ENCODE measurements around the gene CDC42BPB. TPM values are rescaled to one million over a fixed set of nuclear protein-coding genes. Genes with fewer than 3 reads are reported as not detected.

CDC42BPB gene
- total RNA-seq, 2 donors from 2014 or later = 68.0 to 83.4 TPM

DNA sequence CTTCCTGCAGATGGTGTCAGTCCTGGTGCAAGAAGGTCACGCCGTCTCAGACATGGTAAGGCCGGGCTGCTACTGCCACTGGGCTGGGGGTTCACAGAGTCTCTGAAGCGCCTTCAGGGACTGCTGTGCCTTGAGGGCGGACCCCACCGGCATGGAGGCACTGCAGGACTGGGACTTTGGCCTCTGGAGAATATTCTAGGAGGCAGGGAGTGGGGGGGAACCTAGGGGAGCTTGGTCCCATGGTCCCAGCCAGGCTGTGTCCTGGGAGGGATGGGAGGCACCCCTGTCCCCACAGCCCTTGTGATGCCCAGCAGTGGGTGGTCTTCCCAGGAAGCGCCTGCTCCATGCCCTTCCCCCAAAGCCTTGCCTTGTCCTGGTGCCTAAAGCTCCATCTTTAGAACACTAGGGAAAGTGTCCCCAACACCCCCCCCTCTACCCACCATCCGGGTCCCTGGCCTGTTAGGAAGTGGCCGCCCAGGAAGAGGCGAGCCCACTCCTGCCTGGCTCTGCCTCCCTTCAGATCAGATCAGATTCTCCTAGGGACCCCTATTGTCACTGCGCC is 133.3 kb downstream of the CDC42BPB start:
- Histone ChIP-seq H3K27me3 (peaks cover 10 to 23% of the 10 kb centered on the region in 2 donors), H3K27ac (no peak overlapping the region), H3K4me3 (no peak overlapping the region), H3K36me3 (no peaks in the 10 kb centered on the region), H3K4me1 (peaks cover 0 to 23% of the 10 kb centered on the region in 2 donors), H3K9me3 (no peaks in the 10 kb centered on the region)
- DNase-seq (ENCODE audit: low spot score) = no peak
- TF ChIP-seq, protein P1, sequence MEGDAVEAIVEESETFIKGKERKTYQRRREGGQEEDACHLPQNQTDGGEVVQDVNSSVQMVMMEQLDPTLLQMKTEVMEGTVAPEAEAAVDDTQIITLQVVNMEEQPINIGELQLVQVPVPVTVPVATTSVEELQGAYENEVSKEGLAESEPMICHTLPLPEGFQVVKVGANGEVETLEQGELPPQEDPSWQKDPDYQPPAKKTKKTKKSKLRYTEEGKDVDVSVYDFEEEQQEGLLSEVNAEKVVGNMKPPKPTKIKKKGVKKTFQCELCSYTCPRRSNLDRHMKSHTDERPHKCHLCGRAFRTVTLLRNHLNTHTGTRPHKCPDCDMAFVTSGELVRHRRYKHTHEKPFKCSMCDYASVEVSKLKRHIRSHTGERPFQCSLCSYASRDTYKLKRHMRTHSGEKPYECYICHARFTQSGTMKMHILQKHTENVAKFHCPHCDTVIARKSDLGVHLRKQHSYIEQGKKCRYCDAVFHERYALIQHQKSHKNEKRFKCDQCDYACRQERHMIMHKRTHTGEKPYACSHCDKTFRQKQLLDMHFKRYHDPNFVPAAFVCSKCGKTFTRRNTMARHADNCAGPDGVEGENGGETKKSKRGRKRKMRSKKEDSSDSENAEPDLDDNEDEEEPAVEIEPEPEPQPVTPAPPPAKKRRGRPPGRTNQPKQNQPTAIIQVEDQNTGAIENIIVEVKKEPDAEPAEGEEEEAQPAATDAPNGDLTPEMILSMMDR (IDR thresholded peaks at IDR 0.05) = no peak

DNA sequence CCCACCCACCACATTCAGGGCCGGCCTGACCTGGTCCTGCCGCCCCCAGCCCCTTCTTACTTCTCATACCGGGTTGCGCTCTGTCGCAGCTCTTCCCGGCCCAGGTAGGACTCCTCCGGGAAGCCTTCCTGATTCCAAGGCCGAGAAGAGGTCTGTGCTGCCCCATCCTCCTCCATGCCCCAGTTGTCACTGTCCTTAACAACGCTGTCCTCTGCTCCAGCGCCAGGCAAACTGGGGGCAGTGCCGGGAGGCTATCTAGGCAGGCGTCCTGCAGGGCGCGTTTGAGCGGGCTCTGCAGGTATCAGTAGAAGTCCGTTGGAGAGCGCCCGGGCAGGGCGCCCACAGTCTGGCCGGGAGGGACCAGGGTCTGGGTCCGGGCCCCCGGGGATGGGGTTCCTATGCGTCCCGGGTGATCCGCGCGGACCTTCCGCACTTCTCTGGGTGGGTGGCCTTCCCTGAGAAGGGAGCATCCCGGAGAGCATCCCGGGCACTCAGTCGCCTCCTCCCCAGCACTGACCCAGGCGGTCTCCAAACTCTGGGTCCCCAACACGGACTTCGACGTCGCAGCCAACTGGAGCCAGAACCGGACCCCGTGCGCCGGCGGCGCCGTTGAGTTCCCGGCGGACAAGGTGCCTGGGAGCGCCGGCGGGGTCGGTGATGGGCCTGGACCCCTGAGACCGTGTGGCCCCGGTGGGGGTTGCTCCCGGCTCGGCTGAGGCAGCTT is 134.0 kb downstream of the CDC42BPB start:
- peak overlapping the region in 1 of 2 donors; percentile 31 for H3K4me3 ChIP-seq
- TF ChIP-seq, protein P1 (IDR thresholded peaks at IDR 0.05) = no peak
- DNase-seq (ENCODE audit: low spot score) = no peak

DNA sequence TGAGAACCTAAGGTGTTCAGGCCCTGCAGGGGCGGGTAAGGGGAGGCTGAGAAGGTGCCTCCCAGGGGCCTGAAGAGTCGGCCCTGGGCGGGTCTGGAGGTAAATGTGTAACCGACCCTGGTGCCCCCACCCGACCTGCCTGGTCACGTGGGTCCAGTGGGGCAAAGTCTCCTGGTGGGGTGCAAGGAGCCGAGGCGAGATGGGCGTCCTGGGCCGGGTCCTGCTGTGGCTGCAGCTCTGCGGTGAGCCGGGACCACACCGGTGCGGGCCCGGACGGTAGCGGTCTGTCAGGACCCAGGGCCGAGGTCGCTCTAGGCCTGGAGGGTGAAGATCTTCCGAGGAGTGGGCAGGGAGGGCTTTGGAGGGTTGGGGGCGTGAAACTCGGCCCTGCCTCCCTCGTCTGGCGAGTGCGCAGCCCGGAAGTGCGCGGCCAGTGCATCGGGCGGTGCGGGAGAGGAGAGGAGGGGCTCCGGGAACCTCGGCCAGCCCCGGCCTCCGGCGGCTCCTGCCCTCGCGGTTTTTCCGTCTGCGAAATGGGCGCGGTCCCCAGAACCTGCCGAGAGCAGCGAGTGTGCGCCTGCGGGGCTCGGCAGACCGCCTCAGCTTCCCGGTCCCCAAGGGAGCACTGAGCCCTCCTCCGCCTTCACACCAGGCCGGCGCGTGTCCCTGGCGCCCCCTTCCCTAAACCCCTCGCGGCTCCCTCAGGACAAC is 134.7 kb downstream of the CDC42BPB start, which contains the start of gene AMN:
TSS of gene AMN (plus strand) at position 174 of the 711 bp plus-strand sequence. CDS start at position 200, 26 bp downstream.
- Histone ChIP-seq H3K4me3 (peak within 1 kb of the TSS in 1 of 2 donors; percentile 31), H3K4me1 (peaks cover 0 to 10% of the 10 kb centered on the region in 2 donors), H3K27me3 (peaks cover 5 to 15% of the 10 kb centered on the region in 2 donors), H3K36me3 (no peaks in the 10 kb centered on the region), H3K9me3 (no peaks in the 10 kb centered on the region), H3K27ac (no peak within 1 kb of the TSS)
- TF ChIP-seq, protein P1 (IDR thresholded peaks at IDR 0.05) = no peak
- no peak for DNase-seq (ENCODE audit: low spot score)

More for the DNA sequence above, 134.0 kb downstream of the CDC42BPB start:
- Histone ChIP-seq H3K36me3 (no peaks in the 10 kb centered on the region), H3K27me3 (peaks cover 8 to 16% of the 10 kb centered on the region in 2 donors), H3K9me3 (no peaks in the 10 kb centered on the region), H3K27ac (no peak overlapping the region), H3K4me1 (peaks cover 0 to 16% of the 10 kb centered on the region in 2 donors)

DNA sequence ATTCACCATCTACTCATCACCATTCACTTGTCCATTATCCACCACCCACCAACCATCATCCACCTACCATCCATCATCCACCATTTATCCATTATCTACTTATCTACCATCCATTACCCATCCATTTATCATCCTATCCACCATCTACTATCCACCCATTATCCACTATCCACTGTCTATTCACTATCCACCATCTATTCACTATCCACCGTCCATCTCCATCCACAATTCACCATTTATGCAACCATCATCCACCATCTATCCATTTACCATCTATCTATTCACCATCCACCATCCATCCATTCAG is 136.4 kb downstream of the CDC42BPB start:
- TF ChIP-seq, protein P1 (IDR thresholded peaks at IDR 0.05) = no peak
- H3K4me1 ChIP-seq = peaks cover 0 to 10% of the 10 kb centered on the region in 2 donors
- H3K4me3 ChIP-seq = no peak overlapping the region
- H3K36me3 ChIP-seq = no peaks in the 10 kb centered on the region
- peaks cover 5 to 15% of the 10 kb centered on the region in 2 donors for H3K27me3 ChIP-seq
- H3K27ac ChIP-seq = no peak overlapping the region
- DNase-seq (ENCODE audit: low spot score) = no peak
- no peaks in the 10 kb centered on the region for H3K9me3 ChIP-seq

DNA sequence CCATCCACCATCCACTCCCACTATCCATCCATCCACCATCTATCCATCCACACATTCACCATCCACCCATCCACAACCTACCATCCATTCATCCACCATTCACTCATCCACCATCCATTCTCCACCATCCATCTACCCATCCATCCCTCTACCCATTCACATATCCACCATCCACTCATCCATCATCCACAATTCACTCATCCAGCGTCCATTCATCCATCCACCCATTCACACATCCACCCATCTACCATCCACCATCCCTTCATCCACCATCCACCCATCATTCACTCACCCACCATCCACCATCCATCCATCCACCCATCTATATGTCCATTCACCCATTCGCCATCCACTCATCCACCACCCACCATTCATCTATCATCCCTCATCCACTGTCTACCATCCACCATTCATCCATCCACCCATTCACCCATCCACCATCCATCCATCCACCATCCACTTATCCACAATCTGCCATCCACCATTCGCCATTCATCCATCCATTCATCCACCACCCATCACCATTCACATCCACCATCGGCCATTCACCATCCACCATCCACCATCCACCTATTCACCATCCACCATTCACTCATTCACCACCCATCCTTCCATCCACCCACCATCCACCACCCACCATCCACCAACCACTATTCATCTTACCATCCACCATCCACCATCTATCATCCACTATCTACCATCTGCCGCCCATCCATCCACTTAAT is 136.9 kb downstream of the CDC42BPB start:
- Histone ChIP-seq H3K9me3 (no peaks in the 10 kb centered on the region), H3K36me3 (no peaks in the 10 kb centered on the region), H3K4me3 (no peak overlapping the region), H3K4me1 (peaks cover 0 to 10% of the 10 kb centered on the region in 2 donors), H3K27ac (no peak overlapping the region), H3K27me3 (peaks cover 5 to 15% of the 10 kb centered on the region in 2 donors)
- TF ChIP-seq, protein P1 (IDR thresholded peaks at IDR 0.05) = no peak
- no peak for DNase-seq (ENCODE audit: low spot score)
